Endodermal cell (in vitro differentiated cells): ENCODE results near the gene NHEJ1. TPM values are rescaled to one million over a fixed set of nuclear protein-coding genes. Genes with fewer than 3 reads are reported as not detected.

Experiments
- DNase-seq: peaks from one replicate; pipeline ENCODE4 v3.0.0-alpha.2; 2017
- H3K27ac ChIP-seq: 2 replicates; pipeline ENCODE4 v1.5.1; 2013; ENCODE audit warnings: mild to moderate bottlenecking, low read depth, low read length, moderate library complexity
- H3K27me3 ChIP-seq: 2 replicates; pipeline ENCODE4 v1.6.1; 2013; ENCODE audit warnings: mild to moderate bottlenecking, low read length, moderate library complexity; ENCODE audit not compliant: insufficient read depth, control insufficient read depth, poor library complexity, severe bottlenecking
- H3K36me3 ChIP-seq: 2 replicates; pipeline ENCODE4 v1.7.0; 2013; ENCODE audit warnings: mild to moderate bottlenecking, low read length, moderate library complexity; ENCODE audit not compliant: control insufficient read depth, insufficient read depth
- H3K4me1 ChIP-seq: one replicate; pipeline ENCODE4 v1.7.0; 2013; ENCODE audit warnings: low read length; ENCODE audit not compliant: control insufficient read depth, insufficient read depth
- H3K4me3 ChIP-seq: 2 replicates; pipeline ENCODE4 v1.5.1; 2013; ENCODE audit warnings: mild to moderate bottlenecking, low read length, moderate library complexity
- H3K9ac ChIP-seq: 2 replicates; pipeline ENCODE4 v1.6.1; 2013; ENCODE audit warnings: mild to moderate bottlenecking, low read length, moderate library complexity; ENCODE audit not compliant: poor library complexity, severe bottlenecking; ENCODE audit errors: extremely low read depth
- H3K9me3 ChIP-seq: 2 replicates; pipeline ENCODE4 v1.6.1; 2013; ENCODE audit warnings: mild to moderate bottlenecking, low read length, moderate library complexity; ENCODE audit not compliant: control insufficient read depth
- H3K27ac Mint-ChIP-seq: 2 replicates; pipeline ENCODE4 v1.8.0; 2020; ENCODE audit warnings: mixed read lengths
- H3K27me3 Mint-ChIP-seq: 2 replicates; pipeline ENCODE4 v1.8.0; 2021; ENCODE audit warnings: mild to moderate bottlenecking, mixed read lengths; ENCODE audit not compliant: insufficient read depth
- H3K36me3 Mint-ChIP-seq: 2 replicates; pipeline ENCODE4 v1.8.0; 2020; ENCODE audit warnings: low read depth, mixed read lengths
- H3K4me1 Mint-ChIP-seq: 2 replicates; pipeline ENCODE4 v1.8.0; 2020; ENCODE audit warnings: mixed read lengths
- H3K4me3 Mint-ChIP-seq: 2 replicates; pipeline ENCODE4 v1.8.0; 2020; ENCODE audit warnings: mild to moderate bottlenecking, moderate library complexity, mixed read lengths
- H3K9me3 Mint-ChIP-seq: 2 replicates; pipeline ENCODE4 v1.8.0; 2020; ENCODE audit warnings: mild to moderate bottlenecking, mixed read lengths
- WGBS, 2 experiments: methylation state at CpG; one replicate each; pipeline versions ENCODE4 v1.1.5 to v1.1.7; 2013; ENCODE audit warnings: missing lambda C conversion rate in 2 of 2, mixed read lengths in 1 of 2; ENCODE audit not compliant: insufficient coverage in 1 of 2, insufficient read length in 1 of 2; 5-methylcytosine and 5-hydroxymethylcytosine counted together
- total RNA-seq, 2 donors: library from RNA; stranded (reverse); fragmentation: NEBNext Ultra II Directional in 1 of 2; extraction: Animal tissue kit (Norgen Biotek cat#: 25700) in 1 of 2; gene quantifications; 2 replicates in 1 of 2; 3 replicates in 1 of 2; pipeline ENCODE4 v1.2.1, GENCODE V29; 2021
- TF ChIP-seq, protein P1 (sequence below): fragments of 200-600 bp; sonication (generic); conservative IDR thresholded peaks from 2 replicates; pipeline ENCODE4 v1.5.0; 2021; ENCODE audit warnings: antibody characterized with exemption, mild to moderate bottlenecking

Gene NHEJ1
- total RNA-seq, 2 donors from 2014 or later = 16.2 to 27.4 TPM

GRCh38 chr2:219087361-219087760 is 73.3 kb downstream of the NHEJ1 start:
- Histone ChIP-seq H3K36me3 (no peaks in the 10 kb centered on the region), H3K27ac (peak overlapping the region; percentile 51), H3K27me3 (no peaks in the 10 kb centered on the region), H3K9ac (no peak overlapping the region), H3K4me1 (peaks cover 3% of the 10 kb centered on the region), H3K9me3 (no peaks in the 10 kb centered on the region), H3K4me3 (no peak overlapping the region)
- Mint-ChIP-seq H3K4me3 (no peak overlapping the region), H3K36me3 (peaks cover 16% of the 10 kb centered on the region), H3K27ac (no peak overlapping the region), H3K4me1 (peaks cover 21% of the 10 kb centered on the region), H3K9me3 (peaks cover 3% of the 10 kb centered on the region), H3K27me3 (no peaks in the 10 kb centered on the region)
- DNase-seq = no peak
- WGBS, 2 experiments = 84% methylated on average over 5 of the region's 5 CpGs; no CpG with 5 or more reads in 1 of the 2 experiments
- TF ChIP-seq, protein P1, sequence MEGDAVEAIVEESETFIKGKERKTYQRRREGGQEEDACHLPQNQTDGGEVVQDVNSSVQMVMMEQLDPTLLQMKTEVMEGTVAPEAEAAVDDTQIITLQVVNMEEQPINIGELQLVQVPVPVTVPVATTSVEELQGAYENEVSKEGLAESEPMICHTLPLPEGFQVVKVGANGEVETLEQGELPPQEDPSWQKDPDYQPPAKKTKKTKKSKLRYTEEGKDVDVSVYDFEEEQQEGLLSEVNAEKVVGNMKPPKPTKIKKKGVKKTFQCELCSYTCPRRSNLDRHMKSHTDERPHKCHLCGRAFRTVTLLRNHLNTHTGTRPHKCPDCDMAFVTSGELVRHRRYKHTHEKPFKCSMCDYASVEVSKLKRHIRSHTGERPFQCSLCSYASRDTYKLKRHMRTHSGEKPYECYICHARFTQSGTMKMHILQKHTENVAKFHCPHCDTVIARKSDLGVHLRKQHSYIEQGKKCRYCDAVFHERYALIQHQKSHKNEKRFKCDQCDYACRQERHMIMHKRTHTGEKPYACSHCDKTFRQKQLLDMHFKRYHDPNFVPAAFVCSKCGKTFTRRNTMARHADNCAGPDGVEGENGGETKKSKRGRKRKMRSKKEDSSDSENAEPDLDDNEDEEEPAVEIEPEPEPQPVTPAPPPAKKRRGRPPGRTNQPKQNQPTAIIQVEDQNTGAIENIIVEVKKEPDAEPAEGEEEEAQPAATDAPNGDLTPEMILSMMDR = no peak

DNA sequence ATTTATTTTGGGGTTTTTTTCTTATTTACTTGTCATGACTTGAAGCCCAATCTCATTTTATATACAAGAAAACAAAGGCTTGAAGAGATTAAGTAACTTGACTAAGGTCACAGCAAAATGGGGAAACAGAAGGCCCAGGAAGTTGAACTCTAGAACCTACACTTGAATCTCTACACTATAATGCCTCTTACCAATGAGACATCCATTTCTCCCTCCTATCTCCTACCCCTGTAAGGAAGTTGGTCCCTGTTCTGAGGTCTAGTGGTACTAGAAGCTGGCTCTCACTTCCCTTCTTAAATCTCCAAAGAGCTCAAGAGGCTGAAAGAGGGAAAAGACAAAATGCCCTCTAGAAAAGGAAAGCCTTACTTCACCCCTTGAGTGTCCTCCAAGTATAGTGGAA is 74.4 kb downstream of the NHEJ1 start:
- TF ChIP-seq, protein P1 = no peak
- Mint-ChIP-seq H3K4me3 (no peak overlapping the region), H3K4me1 (peaks cover 33% of the 10 kb centered on the region), H3K9me3 (peaks cover 3% of the 10 kb centered on the region), H3K27ac (no peak overlapping the region), H3K27me3 (no peaks in the 10 kb centered on the region), H3K36me3 (peaks cover 16% of the 10 kb centered on the region)
- Histone ChIP-seq H3K4me1 (peaks cover 3% of the 10 kb centered on the region), H3K36me3 (no peaks in the 10 kb centered on the region), H3K9me3 (no peaks in the 10 kb centered on the region), H3K4me3 (no peak overlapping the region), H3K27me3 (no peaks in the 10 kb centered on the region), H3K27ac (no peak overlapping the region), H3K9ac (no peak overlapping the region)
- DNase-seq = no peak

- H3K4me1 Mint-ChIP-seq = peaks cover 42% of the 10 kb centered on the region
- TF ChIP-seq, protein P1 = no peak
- H3K27ac Mint-ChIP-seq = no peak overlapping the region
- H3K27me3 ChIP-seq = no peaks in the 10 kb centered on the region
- H3K9me3 ChIP-seq = no peaks in the 10 kb centered on the region
- H3K27me3 Mint-ChIP-seq = no peaks in the 10 kb centered on the region
- DNase-seq = no peak
- peaks cover 6% of the 10 kb centered on the region for H3K4me1 ChIP-seq
- no peak overlapping the region for H3K9ac ChIP-seq
- H3K4me3 Mint-ChIP-seq = no peak overlapping the region
- peaks cover 3% of the 10 kb centered on the region for H3K9me3 Mint-ChIP-seq
- no peaks in the 10 kb centered on the region for H3K36me3 ChIP-seq
- H3K4me3 ChIP-seq = no peak overlapping the region
- no peak overlapping the region for H3K27ac ChIP-seq
- peaks cover 10% of the 10 kb centered on the region for H3K36me3 Mint-ChIP-seq
These were observed 75.8 kb downstream of the NHEJ1 start for GRCh38 chr2:219084791-219085190.
